ENCODE results near the gene PISD. TPM values are rescaled to one million over a fixed set of nuclear protein-coding genes. Genes with fewer than 3 reads are reported as not detected.

PISD gene
- total and polyA plus RNA-seq, 9 of the 15 experiments (the other 6 are each of a cell fraction or from before 2014, with no cell fraction given), result 24.5 to 65.9 (median 36.6) TPM

DNA sequence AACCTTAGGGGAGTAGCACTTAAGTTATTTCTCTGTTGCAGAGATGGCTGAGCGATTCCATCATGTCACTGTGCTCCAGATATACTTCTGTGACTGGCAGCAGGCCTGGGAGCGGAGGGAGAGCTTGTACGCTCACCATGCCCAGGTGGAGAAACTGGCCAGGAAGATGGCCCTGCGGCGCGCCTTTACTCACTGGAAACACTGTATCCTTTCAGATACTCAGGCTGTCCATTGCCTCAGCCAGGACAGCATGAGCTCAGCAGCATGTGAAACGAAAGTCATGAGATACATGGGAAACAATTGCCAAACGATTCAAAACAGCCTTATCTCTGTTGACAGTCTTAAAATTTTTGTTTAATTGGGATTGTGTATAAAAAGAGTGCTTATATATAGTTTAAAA is 86.8 kb downstream of the PISD start:
- Histone ChIP-seq H3K4me1 (replicated peaks in 1 of 2; ENCODE audit: control insufficient read depth in 2 of 2, insufficient read depth in 2 of 2, low read length in 2 of 2) (no peaks in the 10 kb centered on the region; a peak in 1 of 5 replicates), H3K9me3 (replicated peaks; ENCODE audit: control insufficient read depth, insufficient read depth, low read depth, low read length) (no peaks in the 10 kb centered on the region), H3K79me2 (ENCODE audit: control insufficient read depth, insufficient read depth, low read length) (no peaks in the 10 kb centered on the region), H3K9me1 (ENCODE audit: control insufficient read depth, insufficient read depth, low read length) (no peaks in the 10 kb centered on the region), H3K4me3 (no peak overlapping the region), H3K27ac (ENCODE audit: extremely low read depth, low read depth, low read length) (no peak overlapping the region), H3K27me3 (ENCODE audit: control insufficient read depth in 2 of 2, insufficient read depth in 2 of 2, low read length in 2 of 2) (no peaks in the 10 kb centered on the region), H4K20me1 (replicated peaks; ENCODE audit: control insufficient read depth, insufficient read depth, low read length) (no peaks in the 10 kb centered on the region), H3K9ac (ENCODE audit: insufficient read depth in 1 of 2, low read depth in 2 of 2, low read length in 2 of 2) (no peak overlapping the region), H3K36me3 (ENCODE audit: control insufficient read depth, insufficient read depth, low read length) (peaks cover 28% of the 10 kb centered on the region), H3K4me2 (ENCODE audit: insufficient read depth, low read length) (no peak overlapping the region), H2AFZ (ENCODE audit: low read depth, low read length) (no peak overlapping the region)
- BruUV-seq (replicated peaks), result no TSS peak
- ATAC-seq (no peak), DNase-seq (ENCODE audit: extremely low read depth in 1 of 4, low spot score in 3 of 4) (no peak), FAIRE-seq (no peak)
- POLR2A ChIA-PET, result interaction anchor here (1.2 kb wide), 1 partner anchor 11 kb away, joined by 4 read pairs; no protein-coding TSS in a partner anchor
- in situ Hi-C loops (cut with MboI), result no loop called here
- intact Hi-C loops (cut with micrococcal nuclease), result no loop called here
- CTCF ChIA-PET (ENCODE audit: low intra/inter-chr PET ratio), result interaction anchor here (1.0 kb wide), 1 partner anchor 59 kb away, joined by 4 read pairs; no protein-coding TSS in a partner anchor
- 82% methylated on average over 8 of the region's 8 CpGs for WGBS (ENCODE audit: insufficient coverage, low coverage, missing lambda C conversion rate)
- TF ChIP-seq ZNF311 (CRISPR knock-in tag; IDR thresholded peaks at IDR 0.05) (no peak), HDAC6 (IDR thresholded peaks at IDR 0.05; ENCODE audit: low read depth, low read length) (no peak), SMAD1 (IDR thresholded peaks at IDR 0.05; ENCODE audit: low read depth, low read length, partially characterized antibody) (no peak), CSDE1 (IDR thresholded peaks at IDR 0.05) (no peak), RBM22 (IDR thresholded peaks at IDR 0.05; ENCODE audit: low read depth, low read length, poor library complexity, severe bottlenecking) (no peak), POLR3G (IDR thresholded peaks at IDR 0.05; ENCODE audit: extremely low read depth, insufficient read length, insufficient replicate concordance) (no peak), NELFE (IDR thresholded peaks at IDR 0.05; ENCODE audit: insufficient read depth, insufficient read length) (no peak), ZNF174 (CRISPR knock-in tag; IDR thresholded peaks at IDR 0.05) (no peak), ZNF75A (CRISPR knock-in tag; IDR thresholded peaks at IDR 0.05) (no peak), KLF6 (CRISPR knock-in tag; IDR thresholded peaks at IDR 0.05; ENCODE audit: borderline replicate concordance) (no peak), TEAD1 (CRISPR knock-in tag; IDR thresholded peaks at IDR 0.05) (no peak), HNRNPK (IDR thresholded peaks at IDR 0.05; ENCODE audit: low read depth, low read length, poor library complexity, severe bottlenecking) (no peak), BCOR (IDR thresholded peaks at IDR 0.05) (no peak), RB1 (IDR thresholded peaks at IDR 0.05; ENCODE audit: low read depth) (no peak)
- TF ChIP-seq, protein P1, sequence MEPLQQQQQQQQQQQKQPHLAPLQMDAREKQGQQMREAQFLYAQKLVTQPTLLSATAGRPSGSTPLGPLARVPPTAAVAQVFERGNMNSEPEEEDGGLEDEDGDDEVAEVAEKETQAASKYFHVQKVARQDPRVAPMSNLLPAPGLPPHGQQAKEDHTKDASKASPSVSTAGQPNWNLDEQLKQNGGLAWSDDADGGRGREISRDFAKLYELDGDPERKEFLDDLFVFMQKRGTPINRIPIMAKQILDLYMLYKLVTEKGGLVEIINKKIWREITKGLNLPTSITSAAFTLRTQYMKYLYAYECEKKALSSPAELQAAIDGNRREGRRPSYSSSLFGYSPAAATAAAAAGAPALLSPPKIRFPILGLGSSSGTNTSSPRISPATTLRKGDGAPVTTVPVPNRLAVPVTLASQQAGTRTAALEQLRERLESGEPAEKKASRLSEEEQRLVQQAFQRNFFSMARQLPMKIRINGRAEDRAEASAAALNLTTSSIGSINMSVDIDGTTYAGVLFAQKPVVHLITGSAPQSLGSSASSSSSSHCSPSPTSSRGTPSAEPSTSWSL (CRISPR knock-in tag; IDR thresholded peaks at IDR 0.05; ENCODE audit: borderline replicate concordance), result no peak
- TF ChIP-seq, protein P2, sequence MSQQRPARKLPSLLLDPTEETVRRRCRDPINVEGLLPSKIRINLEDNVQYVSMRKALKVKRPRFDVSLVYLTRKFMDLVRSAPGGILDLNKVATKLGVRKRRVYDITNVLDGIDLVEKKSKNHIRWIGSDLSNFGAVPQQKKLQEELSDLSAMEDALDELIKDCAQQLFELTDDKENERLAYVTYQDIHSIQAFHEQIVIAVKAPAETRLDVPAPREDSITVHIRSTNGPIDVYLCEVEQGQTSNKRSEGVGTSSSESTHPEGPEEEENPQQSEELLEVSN (IDR thresholded peaks at IDR 0.05; ENCODE audit: borderline replicate concordance in 1 of 2, extremely low read depth in 1 of 2, insufficient read depth in 1 of 2, insufficient read length in 1 of 2, low read depth in 1 of 2, low read length in 1 of 2, poor library complexity in 1 of 2, severe bottlenecking in 1 of 2), result no peak
- TF ChIP-seq, protein P3, sequence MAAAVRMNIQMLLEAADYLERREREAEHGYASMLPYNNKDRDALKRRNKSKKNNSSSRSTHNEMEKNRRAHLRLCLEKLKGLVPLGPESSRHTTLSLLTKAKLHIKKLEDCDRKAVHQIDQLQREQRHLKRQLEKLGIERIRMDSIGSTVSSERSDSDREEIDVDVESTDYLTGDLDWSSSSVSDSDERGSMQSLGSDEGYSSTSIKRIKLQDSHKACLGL (CRISPR knock-in tag; IDR thresholded peaks at IDR 0.05; ENCODE audit: borderline replicate concordance, poor library complexity, severe bottlenecking), result no peak
- TF ChIP-seq, protein P4, sequence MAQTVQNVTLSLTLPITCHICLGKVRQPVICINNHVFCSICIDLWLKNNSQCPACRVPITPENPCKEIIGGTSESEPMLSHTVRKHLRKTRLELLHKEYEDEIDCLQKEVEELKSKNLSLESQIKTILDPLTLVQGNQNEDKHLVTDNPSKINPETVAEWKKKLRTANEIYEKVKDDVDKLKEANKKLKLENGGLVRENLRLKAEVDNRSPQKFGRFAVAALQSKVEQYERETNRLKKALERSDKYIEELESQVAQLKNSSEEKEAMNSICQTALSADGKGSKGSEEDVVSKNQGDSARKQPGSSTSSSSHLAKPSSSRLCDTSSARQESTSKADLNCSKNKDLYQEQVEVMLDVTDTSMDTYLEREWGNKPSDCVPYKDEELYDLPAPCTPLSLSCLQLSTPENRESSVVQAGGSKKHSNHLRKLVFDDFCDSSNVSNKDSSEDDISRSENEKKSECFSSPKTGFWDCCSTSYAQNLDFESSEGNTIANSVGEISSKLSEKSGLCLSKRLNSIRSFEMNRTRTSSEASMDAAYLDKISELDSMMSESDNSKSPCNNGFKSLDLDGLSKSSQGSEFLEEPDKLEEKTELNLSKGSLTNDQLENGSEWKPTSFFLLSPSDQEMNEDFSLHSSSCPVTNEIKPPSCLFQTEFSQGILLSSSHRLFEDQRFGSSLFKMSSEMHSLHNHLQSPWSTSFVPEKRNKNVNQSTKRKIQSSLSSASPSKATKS (CRISPR knock-in tag; IDR thresholded peaks at IDR 0.05), result no peak
